ENCODE results near the gene STAC2. TPM values are rescaled to one million over a fixed set of nuclear protein-coding genes. Genes with fewer than 3 reads are reported as not detected.

STAC2 gene
- polyA plus RNA-seq, 1 of the 3 experiments (the other 2 are of a cell fraction), result 0.07 TPM

GRCh38 chr17:39231591-39232551, 6.1 kb upstream of the STAC2 start (continued):
- TF ChIP-seq FOXM1 (IDR thresholded peaks at IDR 0.05; ENCODE audit: low read depth) (no peak), RCOR1 (IDR thresholded peaks at IDR 0.05; ENCODE audit: low read length) (0 out of 2 replicates have a peak, but pooled peaks have one; percentile 12), USF2 (IDR thresholded peaks at IDR 0.05; ENCODE audit: borderline replicate concordance, low read depth, low read length) (no peak), SIN3A (IDR thresholded peaks at IDR 0.05; ENCODE audit: borderline replicate concordance, low read depth, low read length) (no peak), MEF2A (IDR thresholded peaks at IDR 0.05; ENCODE audit: borderline replicate concordance, low read depth) (no peak), NRF1 (IDR thresholded peaks at IDR 0.05; ENCODE audit: low read depth, low read length) (no peak), RAD21 (IDR thresholded peaks at IDR 0.05; ENCODE audit: low read length) (peak; percentile 65), CHD2 (IDR thresholded peaks at IDR 0.05; ENCODE audit: low read length, partially characterized antibody) (peak; percentile 15), REST (IDR thresholded peaks at IDR 0.05; ENCODE audit: low read depth, low read length) (no peak), ELF1 (IDR thresholded peaks at IDR 0.05) (no peak), GABPA (IDR thresholded peaks at IDR 0.05; ENCODE audit: low read depth) (no peak)

- H3K4me1 ChIP-seq (ENCODE audit: control insufficient read depth in 1 of 2, insufficient read depth in 2 of 2, low read depth in 1 of 2, low read length in 1 of 2), result peaks cover 8 to 18% of the 10 kb centered on the region in 2 experiments; a peak in 2 of 4 replicates
- no peaks in the 10 kb centered on the region for H3K9me2 ChIP-seq
- no peak overlapping the region for H3K4me3 ChIP-seq (ENCODE audit: low read depth in 2 of 2, low read length in 1 of 2)
- H3K9me3 ChIP-seq, result no peaks in the 10 kb centered on the region
- POLR2A ChIA-PET, result interaction anchor here (2.4 to 2.9 kb wide), 2 partner anchors 25 to 31 kb away, joined by 11 read pairs; partner anchors contain the start of gene RPL19
- no peaks in the 10 kb centered on the region for H4K20me1 ChIP-seq (ENCODE audit: insufficient read depth)
- H3K9ac ChIP-seq, result no peak overlapping the region
- CTCF ChIA-PET, result interaction anchor here (0.6 to 22.6 kb wide), 17 partner anchors 8 to 391 kb away, joined by 3 to 781 read pairs (median 5); partner anchors contain the start of genes CACNB1 and RPL19
- H3F3A ChIP-seq (replicated peaks; ENCODE audit: insufficient read depth), result no peaks in the 10 kb centered on the region
- DNase-seq, result peak; percentile 71
- H3K36me3 ChIP-seq (replicated peaks in 1 of 2; ENCODE audit: control insufficient read depth in 1 of 2, insufficient read depth in 2 of 2, low read length in 1 of 2), result no peaks in the 10 kb centered on the region
- no peaks in the 10 kb centered on the region for H3K27me3 ChIP-seq (ENCODE audit: insufficient read depth)
- 0 out of 2 replicates have a peak overlapping the region, but pooled peaks have one; percentile 0 for H3K4me2 ChIP-seq
- WGBS (ENCODE audit: low lambda C conversion rate), result 54% methylated on average over 8 of the region's 10 CpGs
- H2AFZ ChIP-seq (ENCODE audit: low read depth), result no peak overlapping the region
- H3K27ac ChIP-seq (ENCODE audit: low read depth in 2 of 2, low read length in 1 of 2), result no peak overlapping the region; a peak in 1 of 4 replicates
- H3K79me2 ChIP-seq (ENCODE audit: insufficient read depth), result no peaks in the 10 kb centered on the region
- TF ChIP-seq USF2 (IDR thresholded peaks at IDR 0.05; ENCODE audit: borderline replicate concordance, low read depth, low read length) (no peak), EP300 (IDR thresholded peaks at IDR 0.05; ENCODE audit: borderline replicate concordance in 1 of 2, low read depth in 1 of 2, low read length in 1 of 2) (no peak), GABPA (IDR thresholded peaks at IDR 0.05; ENCODE audit: low read depth) (no peak), TEAD4 (IDR thresholded peaks at IDR 0.05; ENCODE audit: borderline replicate concordance, insufficient read depth) (no peak), PBX3 (IDR thresholded peaks at IDR 0.05) (no peak), MAX (IDR thresholded peaks at IDR 0.05; ENCODE audit: low read depth) (no peak), RAD21 (IDR thresholded peaks at IDR 0.05; ENCODE audit: low read length) (no peak), FOXJ3 (CRISPR knock-in tag; IDR thresholded peaks at IDR 0.05) (no peak), ZBTB33 (IDR thresholded peaks at IDR 0.05; ENCODE audit: borderline replicate concordance, low read depth) (no peak), SIN3A (IDR thresholded peaks at IDR 0.05; ENCODE audit: borderline replicate concordance, low read depth, low read length) (no peak), RCOR1 (IDR thresholded peaks at IDR 0.05; ENCODE audit: low read length) (no peak), MEF2A (IDR thresholded peaks at IDR 0.05; ENCODE audit: borderline replicate concordance, low read depth) (no peak), EZH2phosphoT487 (IDR thresholded peaks at IDR 0.05; ENCODE audit: borderline replicate concordance, low read depth) (no peak)
Observed at GRCh38 chr17:39231091-39231561, 5.4 kb upstream of the STAC2 start.

Data from SK-N-SH (cell line).